Measurements from ENCODE around the gene PITPNB. TPM values are rescaled to one million over a fixed set of nuclear protein-coding genes. Genes with fewer than 3 reads are reported as not detected.

Gene PITPNB
- total and polyA plus RNA-seq, 2 of the 13 experiments (the other 11 are each of a cell fraction or from before 2014, with no cell fraction given): 17.0 to 30.1 TPM

DNA sequence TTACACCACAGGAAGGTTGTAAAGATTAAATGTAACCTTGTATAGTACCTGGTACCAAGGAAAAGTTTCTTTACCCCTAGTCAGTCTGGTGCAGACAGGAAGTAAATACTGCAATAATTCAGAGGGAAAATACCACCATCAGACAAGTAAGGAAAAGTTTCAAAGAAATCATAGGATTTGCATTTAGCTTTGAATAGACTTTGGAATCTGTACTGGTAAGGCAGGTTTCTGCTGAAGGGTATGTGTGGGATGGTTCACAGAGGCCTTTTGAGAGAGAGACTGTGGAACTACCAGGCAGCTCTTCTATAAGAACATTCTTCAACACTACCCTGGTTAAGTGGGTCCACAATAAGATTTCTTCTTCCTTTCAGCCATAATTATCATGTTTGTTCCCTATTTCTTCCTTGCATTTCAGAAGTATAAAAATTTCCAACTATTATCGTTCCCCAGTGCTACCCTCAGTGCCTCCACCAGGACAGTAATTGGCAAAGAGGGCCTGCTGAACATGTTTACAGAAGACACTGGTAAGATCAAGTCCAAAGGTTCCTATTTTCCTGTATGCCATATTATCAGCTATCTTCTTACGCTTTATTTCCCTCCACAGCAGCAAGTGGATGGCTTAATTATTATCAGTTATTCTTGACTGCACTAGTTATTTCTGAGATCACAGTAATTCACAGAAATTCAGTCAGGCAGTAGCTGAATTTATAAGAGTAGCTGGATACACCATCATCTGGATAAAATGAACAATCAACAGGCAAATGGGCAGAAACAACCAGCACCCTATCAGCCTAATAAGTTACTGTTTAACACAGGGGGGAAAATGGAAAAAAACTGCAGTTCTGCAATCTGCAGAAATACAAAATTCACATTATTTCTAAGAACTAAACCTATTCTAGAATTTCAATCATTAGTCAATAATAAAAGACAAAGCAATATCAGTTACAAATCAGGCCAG lies 48.5 kb downstream of the PITPNB start:
- Histone ChIP-seq H4K20me1 (ENCODE audit: insufficient read depth, low read length) (no peaks in the 10 kb centered on the region), H3K4me2 (ENCODE audit: low read depth, low read length) (peak overlapping the region; percentile 68), H2AFZ (ENCODE audit: low read length) (no peak overlapping the region), H3K36me3 (replicated peaks in 1 of 2; ENCODE audit: control insufficient read depth in 1 of 2, insufficient read depth in 2 of 2, low read length in 2 of 2) (peaks cover 4 to 27% of the 10 kb centered on the region in 2 experiments; a peak in 4 of 5 replicates), H3K9ac (ENCODE audit: insufficient read depth, low read depth, low read length) (peak overlapping the region; percentile 32), H3K9me3 (ENCODE audit: low read length) (no peaks in the 10 kb centered on the region), H3K4me1 (ENCODE audit: insufficient read depth, low read length) (peaks cover 68% of the 10 kb centered on the region), H3K27me3 (ENCODE audit: control insufficient read depth in 1 of 2, insufficient read depth in 2 of 2, low read length in 2 of 2) (no peaks in the 10 kb centered on the region), H3K27ac (ENCODE audit: extremely low read length, insufficient read depth, low read length) (peak overlapping the region; percentile 78), H3K79me2 (ENCODE audit: insufficient read depth, low read length) (peaks cover 11% of the 10 kb centered on the region), H3K4me3 (replicated peaks in 1 of 3; ENCODE audit: insufficient read depth in 1 of 3, low read depth in 2 of 3, low read length in 3 of 3) (peak overlapping the region in 2 of 3 experiments; percentile 20 to 26; a peak in 4 of 6 replicates)
- 12% methylated on average over 2 of the region's 2 CpGs for WGBS (ENCODE audit: low lambda C conversion rate)
- peak; percentile 94 for ATAC-seq
- peak; percentile 68 for DNase-seq (ENCODE audit: low spot score)
- in situ Hi-C loops (cut with HindIII; ENCODE audit: extremely low pct_ligation_motif_present, low pct_unique_long_range_greater_than_20kb): no loop called here
- peak; percentile 66 for FAIRE-seq
- ChIA-PET CTCF (ENCODE audit: low intra/inter-chr PET ratio, low total read pairs) (interaction anchor here (0.6 kb wide), 1 partner anchor 10 kb away, joined by 3 read pairs; no protein-coding TSS in a partner anchor), POLR2A (interaction anchor here (0.6 to 1.4 kb wide), 2 partner anchors 9 to 49 kb away, joined by 3 to 4 read pairs; partner anchors contain the start of gene PITPNB)
- BruUV-seq (replicated peaks): TSS peak; percentile 90
- intact Hi-C loops (cut with micrococcal nuclease; ENCODE audit: unreplicated experiment): no loop called here
- TF ChIP-seq IKZF4 (CRISPR knock-in tag; IDR thresholded peaks at IDR 0.05; ENCODE audit: borderline replicate concordance, low read depth, not compliant biosample characterization) (no peak), CREM (IDR thresholded peaks at IDR 0.05) (peak; percentile 29; the same call in 1 of the 2 replicates), CREM (CRISPR knock-in tag; IDR thresholded peaks at IDR 0.05) (no peak), RCOR2 (CRISPR knock-in tag; IDR thresholded peaks at IDR 0.05) (no peak), ETV6 (CRISPR knock-in tag; conservative IDR thresholded peaks at IDR 0.05) (no peak), ZNF253 (CRISPR knock-in tag; IDR thresholded peaks at IDR 0.05; ENCODE audit: borderline replicate concordance) (no peak), HMG20A (CRISPR knock-in tag; IDR thresholded peaks at IDR 0.05; ENCODE audit: borderline replicate concordance) (0 out of 2 replicates have a peak, but pooled peaks have one; percentile 3)
- TF ChIP-seq, protein P1, sequence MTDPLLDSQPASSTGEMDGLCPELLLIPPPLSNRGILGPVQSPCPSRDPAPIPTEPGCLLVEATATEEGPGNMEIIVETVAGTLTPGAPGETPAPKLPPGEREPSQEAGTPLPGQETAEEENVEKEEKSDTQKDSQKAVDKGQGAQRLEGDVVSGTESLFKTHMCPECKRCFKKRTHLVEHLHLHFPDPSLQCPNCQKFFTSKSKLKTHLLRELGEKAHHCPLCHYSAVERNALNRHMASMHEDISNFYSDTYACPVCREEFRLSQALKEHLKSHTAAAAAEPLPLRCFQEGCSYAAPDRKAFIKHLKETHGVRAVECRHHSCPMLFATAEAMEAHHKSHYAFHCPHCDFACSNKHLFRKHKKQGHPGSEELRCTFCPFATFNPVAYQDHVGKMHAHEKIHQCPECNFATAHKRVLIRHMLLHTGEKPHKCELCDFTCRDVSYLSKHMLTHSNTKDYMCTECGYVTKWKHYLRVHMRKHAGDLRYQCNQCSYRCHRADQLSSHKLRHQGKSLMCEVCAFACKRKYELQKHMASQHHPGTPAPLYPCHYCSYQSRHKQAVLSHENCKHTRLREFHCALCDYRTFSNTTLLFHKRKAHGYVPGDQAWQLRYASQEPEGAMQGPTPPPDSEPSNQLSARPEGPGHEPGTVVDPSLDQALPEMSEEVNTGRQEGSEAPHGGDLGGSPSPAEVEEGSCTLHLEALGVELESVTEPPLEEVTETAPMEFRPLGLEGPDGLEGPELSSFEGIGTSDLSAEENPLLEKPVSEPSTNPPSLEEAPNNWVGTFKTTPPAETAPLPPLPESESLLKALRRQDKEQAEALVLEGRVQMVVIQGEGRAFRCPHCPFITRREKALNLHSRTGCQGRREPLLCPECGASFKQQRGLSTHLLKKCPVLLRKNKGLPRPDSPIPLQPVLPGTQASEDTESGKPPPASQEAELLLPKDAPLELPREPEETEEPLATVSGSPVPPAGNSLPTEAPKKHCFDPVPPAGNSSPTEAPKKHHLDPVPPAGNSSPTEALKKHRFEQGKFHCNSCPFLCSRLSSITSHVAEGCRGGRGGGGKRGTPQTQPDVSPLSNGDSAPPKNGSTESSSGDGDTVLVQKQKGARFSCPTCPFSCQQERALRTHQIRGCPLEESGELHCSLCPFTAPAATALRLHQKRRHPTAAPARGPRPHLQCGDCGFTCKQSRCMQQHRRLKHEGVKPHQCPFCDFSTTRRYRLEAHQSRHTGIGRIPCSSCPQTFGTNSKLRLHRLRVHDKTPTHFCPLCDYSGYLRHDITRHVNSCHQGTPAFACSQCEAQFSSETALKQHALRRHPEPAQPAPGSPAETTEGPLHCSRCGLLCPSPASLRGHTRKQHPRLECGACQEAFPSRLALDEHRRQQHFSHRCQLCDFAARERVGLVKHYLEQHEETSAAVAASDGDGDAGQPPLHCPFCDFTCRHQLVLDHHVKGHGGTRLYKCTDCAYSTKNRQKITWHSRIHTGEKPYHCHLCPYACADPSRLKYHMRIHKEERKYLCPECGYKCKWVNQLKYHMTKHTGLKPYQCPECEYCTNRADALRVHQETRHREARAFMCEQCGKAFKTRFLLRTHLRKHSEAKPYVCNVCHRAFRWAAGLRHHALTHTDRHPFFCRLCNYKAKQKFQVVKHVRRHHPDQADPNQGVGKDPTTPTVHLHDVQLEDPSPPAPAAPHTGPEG (CRISPR knock-in tag; IDR thresholded peaks at IDR 0.05): no peak
- TF ChIP-seq, protein P2, sequence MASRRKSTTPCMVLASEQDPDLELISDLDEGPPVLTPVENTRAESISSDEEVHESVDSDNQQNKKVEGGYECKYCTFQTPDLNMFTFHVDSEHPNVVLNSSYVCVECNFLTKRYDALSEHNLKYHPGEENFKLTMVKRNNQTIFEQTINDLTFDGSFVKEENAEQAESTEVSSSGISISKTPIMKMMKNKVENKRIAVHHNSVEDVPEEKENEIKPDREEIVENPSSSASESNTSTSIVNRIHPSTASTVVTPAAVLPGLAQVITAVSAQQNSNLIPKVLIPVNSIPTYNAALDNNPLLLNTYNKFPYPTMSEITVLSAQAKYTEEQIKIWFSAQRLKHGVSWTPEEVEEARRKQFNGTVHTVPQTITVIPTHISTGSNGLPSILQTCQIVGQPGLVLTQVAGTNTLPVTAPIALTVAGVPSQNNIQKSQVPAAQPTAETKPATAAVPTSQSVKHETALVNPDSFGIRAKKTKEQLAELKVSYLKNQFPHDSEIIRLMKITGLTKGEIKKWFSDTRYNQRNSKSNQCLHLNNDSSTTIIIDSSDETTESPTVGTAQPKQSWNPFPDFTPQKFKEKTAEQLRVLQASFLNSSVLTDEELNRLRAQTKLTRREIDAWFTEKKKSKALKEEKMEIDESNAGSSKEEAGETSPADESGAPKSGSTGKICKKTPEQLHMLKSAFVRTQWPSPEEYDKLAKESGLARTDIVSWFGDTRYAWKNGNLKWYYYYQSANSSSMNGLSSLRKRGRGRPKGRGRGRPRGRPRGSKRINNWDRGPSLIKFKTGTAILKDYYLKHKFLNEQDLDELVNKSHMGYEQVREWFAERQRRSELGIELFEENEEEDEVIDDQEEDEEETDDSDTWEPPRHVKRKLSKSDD (CRISPR knock-in tag; IDR thresholded peaks at IDR 0.05; ENCODE audit: low read depth): no peak
- TF ChIP-seq, protein P3, sequence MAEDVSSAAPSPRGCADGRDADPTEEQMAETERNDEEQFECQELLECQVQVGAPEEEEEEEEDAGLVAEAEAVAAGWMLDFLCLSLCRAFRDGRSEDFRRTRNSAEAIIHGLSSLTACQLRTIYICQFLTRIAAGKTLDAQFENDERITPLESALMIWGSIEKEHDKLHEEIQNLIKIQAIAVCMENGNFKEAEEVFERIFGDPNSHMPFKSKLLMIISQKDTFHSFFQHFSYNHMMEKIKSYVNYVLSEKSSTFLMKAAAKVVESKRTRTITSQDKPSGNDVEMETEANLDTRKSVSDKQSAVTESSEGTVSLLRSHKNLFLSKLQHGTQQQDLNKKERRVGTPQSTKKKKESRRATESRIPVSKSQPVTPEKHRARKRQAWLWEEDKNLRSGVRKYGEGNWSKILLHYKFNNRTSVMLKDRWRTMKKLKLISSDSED (CRISPR knock-in tag; IDR thresholded peaks at IDR 0.05): no peak
